NCI-H524 (cell line): Measurements from ENCODE around the gene TBP.

Experiments
- DNase-seq, 2 experiments: peaks; one replicate each; lab custom pipeline; 2025; lab: John Stamatoyannopoulos, UW

Gene TBP

DNA sequence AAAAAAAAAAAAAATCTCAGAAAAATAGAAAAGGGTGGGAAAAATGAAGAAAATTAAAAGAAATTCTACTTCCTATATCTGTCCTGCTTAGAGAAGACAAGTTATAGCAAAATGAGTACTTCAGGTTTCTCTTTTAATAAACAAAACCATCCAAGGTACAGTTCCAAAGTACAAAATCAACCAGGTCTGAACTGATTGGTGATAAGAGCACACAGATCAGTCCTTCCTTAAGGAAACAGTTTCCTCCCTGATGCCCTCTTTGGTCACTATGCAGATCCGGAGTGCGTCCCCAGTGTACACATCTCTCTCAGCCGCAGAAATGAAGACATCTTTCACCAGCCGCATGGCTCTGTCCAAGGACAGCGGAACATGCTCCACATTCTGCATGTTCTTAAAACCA is 19.2 kb upstream of the TBP start:
- no peak for DNase-seq

DNA sequence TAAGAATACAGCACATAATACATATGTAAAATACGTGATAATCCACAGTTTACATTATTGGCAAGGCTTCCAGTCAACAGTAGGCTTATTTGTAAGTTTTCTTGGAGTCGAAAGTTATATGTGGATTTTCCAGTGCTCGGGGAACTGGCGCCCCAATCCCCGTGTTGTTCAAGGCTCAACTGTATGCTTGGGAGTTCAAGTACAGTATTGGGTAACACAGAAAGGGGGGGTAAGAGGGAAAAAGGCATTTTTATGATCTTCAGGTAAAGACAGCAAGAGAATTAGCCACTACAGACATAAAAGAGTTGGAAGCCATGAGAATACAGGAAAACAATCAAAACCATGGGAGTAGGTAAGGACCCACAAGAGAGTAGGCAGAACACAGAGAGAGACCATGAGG is 17.5 kb upstream of the TBP start:
- no peak for DNase-seq

GRCh38 chr6:170537329-170537728 is 16.8 kb upstream of the TBP start:
- DNase-seq, result no peak

GRCh38 chr6:170542031-170542719 is 12.0 kb upstream of the TBP start:
- no peak for DNase-seq

DNA sequence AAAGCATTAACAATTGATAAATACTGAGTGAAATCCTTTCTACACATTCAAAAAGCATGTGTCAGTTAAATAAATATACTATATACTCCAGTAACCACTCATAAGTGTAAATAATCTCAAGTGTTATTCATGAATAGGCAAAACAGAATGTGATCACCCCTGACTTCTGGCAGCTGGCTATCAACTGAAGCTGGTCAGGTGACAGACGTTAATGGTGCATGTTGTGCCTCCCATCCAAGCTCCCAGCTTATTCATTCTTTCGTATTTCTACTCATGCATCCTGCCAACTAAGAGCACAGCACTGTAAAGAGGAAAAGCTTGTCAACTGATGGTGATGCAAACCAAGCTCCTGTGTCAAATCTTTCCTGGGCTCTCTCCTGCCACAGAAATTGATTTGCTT is 8.8 kb upstream of the TBP start:
- no peak for DNase-seq

GRCh38 chr6:170552765-170553533 is 1.2 kb upstream of the TBP start, which contains the start of gene PSMB1:
Gene PSMB1 (minus strand): TSS chr6:170553307. CDS start chr6:170553242, 65 bp downstream.
- peak; percentile 93 to 95 for DNase-seq

DNA sequence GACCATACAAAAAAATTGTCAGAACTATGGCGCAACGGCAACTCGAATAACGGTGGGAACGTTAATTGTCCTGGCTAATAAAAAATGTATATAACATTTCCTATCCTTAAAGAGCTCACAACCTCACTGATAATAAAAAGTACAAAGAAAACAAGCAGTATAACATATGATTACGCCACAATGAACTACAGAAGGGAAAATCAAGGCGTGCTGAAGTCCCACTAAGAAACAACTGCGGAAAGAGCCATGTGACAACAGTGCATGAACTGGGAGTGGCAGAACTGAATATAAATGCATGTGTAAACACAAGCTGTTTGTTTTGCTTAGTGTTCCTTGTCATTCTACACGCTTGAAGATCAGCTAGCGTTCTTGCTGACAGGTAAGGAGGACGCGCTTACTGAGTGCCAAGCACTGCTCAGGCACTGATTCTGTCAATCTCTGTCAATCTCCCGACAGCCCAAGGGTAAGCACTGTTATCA is 596 bp upstream of the TBP start:
- no peak for DNase-seq

DNA sequence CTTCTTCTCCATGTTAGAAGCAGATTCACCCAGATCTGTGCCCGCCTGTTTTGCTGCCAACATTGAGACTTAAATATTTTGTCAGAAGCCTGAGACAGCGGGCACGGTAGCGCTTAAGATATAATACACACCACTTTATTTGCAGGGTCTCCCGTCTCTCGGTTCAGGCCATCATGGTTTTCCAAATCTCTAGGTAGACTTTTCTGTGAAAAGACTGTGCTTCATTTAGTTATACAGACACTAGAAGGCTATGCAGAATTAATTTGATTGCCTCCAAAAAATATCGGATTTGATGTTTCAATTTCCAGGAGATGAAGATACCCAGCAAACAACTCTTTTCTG is 598 bp downstream of the TBP start:
- DNase-seq, result no peak

DNA sequence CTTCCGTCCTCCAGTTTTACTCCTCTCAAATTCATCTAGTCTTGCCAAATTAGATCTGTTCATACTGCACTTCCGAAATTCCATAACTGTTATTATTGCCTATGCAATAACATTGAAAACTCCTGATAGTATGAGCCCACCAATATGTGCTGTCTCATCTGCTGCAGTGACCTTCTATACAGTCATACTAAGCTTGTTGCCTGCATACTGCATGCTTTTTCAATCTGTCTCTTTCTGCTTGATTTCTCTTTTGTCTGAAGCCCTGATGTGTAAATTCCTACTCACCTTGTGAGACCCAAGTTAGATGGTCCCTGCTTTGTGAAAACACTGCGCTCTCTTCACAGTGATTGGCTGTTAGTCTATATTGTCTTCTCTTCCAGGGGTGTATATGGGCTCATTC is 1.1 kb downstream of the TBP start:
- no peak for DNase-seq

GRCh38 chr6:170561555-170561954 is 7.4 kb downstream of the TBP start:
- no peak for DNase-seq

DNA sequence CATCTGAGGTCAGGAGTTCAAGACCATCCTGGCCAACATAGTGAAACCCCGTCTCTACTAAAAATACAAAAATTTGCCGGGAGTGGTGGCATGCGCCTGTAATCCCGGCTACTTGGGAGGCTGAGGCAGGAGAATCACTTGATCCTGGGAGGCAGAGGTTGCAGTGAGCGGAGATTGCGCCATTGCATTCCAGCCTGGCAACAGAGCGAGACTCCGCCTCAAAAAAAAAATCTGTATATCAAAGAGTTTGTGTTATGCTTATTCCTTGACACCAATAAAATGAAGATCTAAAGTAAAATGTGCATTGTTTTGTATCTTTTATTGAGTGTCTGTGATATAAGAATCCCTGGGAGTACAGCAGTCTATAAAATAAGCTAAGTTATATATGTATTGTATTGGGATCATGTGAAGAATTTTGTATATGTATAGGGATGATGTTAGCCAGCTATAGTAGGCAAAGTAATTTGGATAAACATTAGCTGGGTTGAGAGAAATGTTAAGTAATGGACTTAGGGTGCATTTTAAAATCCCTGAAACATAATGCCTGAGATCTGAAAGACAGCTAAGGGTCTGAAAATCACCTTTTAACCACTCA is 10.9 kb downstream of the TBP start:
- DNase-seq, result no peak

GRCh38 chr6:170572704-170573466 is 18.7 kb downstream of the TBP start:
- DNase-seq, result no peak

DNA sequence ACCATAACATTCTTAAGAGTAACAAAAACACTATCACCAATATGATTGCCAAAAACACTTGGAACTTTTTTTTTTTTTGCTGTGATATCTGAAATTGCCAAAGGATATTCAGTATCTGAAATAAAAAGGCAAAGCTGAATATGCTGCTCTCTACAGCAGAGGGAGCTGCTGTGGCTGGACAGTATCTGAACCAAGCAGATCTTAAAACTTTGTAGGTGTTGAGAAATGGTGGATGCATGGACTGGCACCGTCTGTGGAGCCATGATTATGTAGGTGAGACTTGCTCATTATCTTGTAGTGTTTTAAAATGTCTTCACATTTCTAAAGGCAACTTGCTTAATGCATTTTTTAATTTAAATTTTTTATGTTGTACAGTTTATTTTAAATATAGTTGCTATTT is 21.1 kb downstream of the TBP start:
- DNase-seq, result peak in 1 of 2 experiments; percentile 23

DNA sequence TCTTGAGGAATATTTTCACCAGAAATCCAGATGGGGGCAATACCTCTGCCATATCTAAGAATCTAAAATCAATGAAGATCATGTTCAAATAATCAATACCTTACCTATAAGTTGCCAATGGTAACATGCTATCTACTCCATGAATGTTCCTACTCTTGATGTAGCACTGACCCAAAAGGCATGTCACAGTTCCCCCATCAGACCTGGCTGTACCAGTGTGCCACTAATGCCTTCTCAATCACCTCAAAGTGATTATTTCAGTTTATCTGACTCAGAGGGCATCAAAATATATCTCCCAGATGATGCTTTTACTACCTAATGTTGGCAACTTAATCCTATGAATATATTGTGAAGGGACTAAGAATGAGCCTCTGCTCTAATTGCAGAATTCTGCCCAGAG is 24.7 kb downstream of the TBP start:
- no peak for DNase-seq

DNA sequence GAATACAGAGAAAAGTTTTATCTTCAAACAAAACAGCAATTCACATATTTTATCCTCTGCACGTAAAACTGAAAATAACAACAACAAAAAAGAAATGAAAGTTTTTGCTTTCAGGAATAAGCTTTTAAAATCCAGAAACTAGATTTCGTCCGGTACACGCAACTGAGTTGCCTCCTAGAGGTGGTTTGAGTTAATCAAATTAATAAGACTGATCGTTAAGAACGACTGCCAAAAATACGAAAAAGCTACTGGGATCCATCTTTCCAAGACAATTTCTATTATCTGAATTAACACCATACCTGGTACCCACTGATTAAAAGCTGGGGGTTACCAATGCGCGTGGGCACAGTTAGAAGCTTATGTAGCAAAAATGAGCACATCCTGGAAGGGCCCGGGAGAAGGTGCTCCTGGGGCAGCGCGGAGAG is 29.6 kb downstream of the TBP start:
- DNase-seq, result peak in 1 of 2 experiments; percentile 50

DNA sequence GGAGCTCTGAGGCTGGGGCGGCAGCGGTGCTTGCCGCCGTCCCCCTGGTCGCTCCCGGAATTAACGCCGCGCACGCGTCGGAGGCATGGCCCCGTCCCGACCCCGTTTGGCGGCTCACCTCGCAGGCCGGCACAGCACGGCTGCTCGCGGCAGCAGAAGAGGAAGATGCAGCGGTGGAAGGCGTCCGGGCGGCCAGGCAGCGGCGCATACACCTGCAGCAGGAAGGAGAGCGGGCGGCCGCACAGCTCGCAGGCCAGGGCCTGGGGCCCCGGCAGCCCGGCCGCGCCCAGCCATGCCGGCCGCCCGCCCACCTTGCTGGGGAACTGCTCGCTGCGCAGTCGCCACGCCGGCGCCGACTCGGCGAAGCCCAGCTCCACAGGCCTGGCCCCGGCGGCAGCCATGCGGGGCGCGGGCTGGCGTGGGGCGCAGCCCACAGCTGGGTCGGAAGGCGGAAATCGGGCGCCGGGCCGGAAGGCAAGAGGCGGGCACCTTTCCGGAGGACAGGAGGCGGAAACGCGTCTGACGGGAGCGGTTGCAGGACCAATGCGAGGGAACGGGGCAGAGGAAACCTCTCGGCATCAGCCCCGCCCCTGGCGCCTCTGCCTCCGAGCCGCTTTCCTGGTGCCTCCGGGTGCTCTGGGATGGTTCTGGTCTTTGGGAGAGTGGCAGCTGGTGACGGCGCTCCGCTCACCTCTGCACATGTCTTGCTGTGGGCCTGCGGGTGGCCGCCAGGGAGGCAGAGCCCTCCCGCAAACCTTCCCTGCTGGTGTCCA is 30.2 kb downstream of the TBP start, which contains the start of gene PDCD2:
PDCD2 (minus strand) TSS at position 457 of the 773 bp plus-strand sequence; CDS start at position 401, 56 bp downstream.
- peak; percentile 82 to 95 for DNase-seq

DNA sequence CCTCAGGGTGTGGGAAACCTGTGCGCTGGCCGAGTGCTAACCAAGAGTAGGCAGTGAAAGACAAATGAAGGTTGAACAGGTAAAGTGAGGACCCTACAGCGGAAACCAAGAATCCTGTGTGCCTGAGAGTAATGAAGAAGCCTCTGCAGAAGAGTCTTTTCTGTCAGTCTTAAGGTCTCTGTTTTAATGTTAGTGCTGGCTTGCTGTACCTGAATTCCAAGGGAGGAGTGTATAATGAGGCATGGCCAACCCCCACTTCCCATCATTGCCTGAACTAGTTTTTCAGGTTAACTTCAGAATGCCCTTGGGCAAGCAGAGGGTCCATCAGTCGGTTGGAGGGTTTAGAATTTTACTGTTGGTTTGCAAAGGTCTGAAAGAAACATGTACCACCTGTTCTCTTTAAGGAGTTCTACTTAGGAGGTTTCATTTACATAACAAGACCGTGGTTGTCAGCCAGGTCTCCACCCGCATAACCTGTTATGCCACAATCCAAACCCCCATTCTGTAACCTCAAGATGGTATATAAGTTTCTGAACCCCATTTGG is 30.9 kb downstream of the TBP start:
- peak in 1 of 2 experiments; percentile 20 for DNase-seq

DNA sequence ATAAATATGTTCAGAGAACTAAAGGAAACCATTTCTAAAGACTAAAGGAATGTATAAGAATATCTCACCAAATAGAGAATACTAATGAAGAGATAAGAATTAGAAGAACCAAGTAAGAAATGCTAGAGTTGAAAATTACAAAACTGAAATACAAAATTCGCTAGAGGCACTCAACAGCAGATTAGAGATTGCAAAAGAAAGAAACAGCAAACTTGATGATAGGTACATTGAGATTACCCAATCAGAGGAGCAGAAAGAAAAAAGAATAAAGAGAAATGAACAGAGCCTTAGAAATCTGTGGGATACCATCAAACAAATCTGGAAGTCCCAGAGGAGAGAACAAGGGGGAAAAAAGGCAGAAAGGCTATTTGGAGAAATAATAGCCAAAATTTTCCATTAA is 36.6 kb downstream of the TBP start:
- DNase-seq, result no peak

DNA sequence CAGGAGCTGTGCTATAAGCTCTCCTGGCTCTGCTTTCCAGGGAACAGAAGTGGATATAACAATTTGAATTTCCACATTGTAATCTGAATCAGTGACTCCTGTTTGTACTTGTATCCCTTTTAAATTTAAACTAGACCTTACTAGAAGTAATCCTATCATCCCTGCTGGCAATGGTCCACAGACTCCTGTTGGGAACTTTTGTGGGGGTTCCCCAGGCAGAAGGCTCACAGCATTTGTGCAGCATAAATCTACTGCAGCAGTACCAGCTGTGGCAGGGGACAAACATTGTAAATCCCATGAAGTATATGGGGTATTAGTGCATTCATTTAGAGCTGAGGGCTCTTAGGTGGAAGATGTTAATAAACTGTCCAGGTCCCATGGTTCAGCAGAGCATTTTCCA is 42.3 kb downstream of the TBP start:
- peak; percentile 17 to 69 for DNase-seq

- DNase-seq, result no peak
Observed at GRCh38 chr6:170597278-170597677, 43.1 kb downstream of the TBP start.
